Right lobe of liver (tissue), 6 donors: ENCODE results near the gene CAMTA1. TPM values are rescaled to one million over a fixed set of nuclear protein-coding genes. Genes with fewer than 3 reads are reported as not detected.

Source experiments
- ATAC-seq, 4 donors: fragments of 200-7000 bp; cut with Tn5 transposase; one replicate each; pipeline ENCODE4 v1.9.1; 2020; ENCODE audit warnings: mild to moderate bottlenecking in 4 of 4, moderate library complexity in 4 of 4
- DNase-seq, 3 donors: peaks; one replicate each; pipeline ENCODE4 v3.0.0-alpha.2; 2020
- H3K27ac ChIP-seq, 3 donors: fragments of 200-600 bp; one replicate each; pipeline ENCODE4 v1.8.0; 2022
- H3K27me3 ChIP-seq, 2 donors: fragments of 200-600 bp; one replicate each; pipeline ENCODE4 v1.8.0; 2022
- H3K36me3 ChIP-seq, 4 donors: fragments of 200-600 bp; sonication (generic) in 1 of 4; one replicate each; pipeline versions ENCODE4 v1.5.1 to v1.8.0; 2017 to 2022; ENCODE audit warnings: control low read depth in 1 of 4
- H3K4me1 ChIP-seq, 4 donors: fragments of 200-600 bp; sonication (generic) in 1 of 4; one replicate each; pipeline versions ENCODE4 v1.5.1 to v1.8.0; 2017 to 2022; ENCODE audit warnings: control low read depth in 1 of 4
- H3K4me3 ChIP-seq, 3 donors: fragments of 200-600 bp; one replicate each; pipeline ENCODE4 v1.8.0; 2022
- H3K9me3 ChIP-seq, 4 donors: fragments of 200-600 bp; sonication (generic) in 1 of 4; one replicate each; pipeline versions ENCODE4 v1.5.1 to v1.8.0; 2017 to 2022; ENCODE audit warnings: control low read depth in 1 of 4
- POLR2A ChIP-seq: fragments of 450-650 bp; IDR thresholded peaks from one replicate; pipeline ENCODE4 v1.6.1; 2017; ENCODE audit warnings: antibody characterized with exemption, mild to moderate bottlenecking
- WGBS: methylation state at CpG from one replicate; pipeline ENCODE4 v1.1.6; 2018; ENCODE audit warnings: low coverage, low lambda C conversion rate; ENCODE audit not compliant: insufficient coverage; ENCODE audit errors: missing lambda C conversion rate; 5-methylcytosine and 5-hydroxymethylcytosine counted together
- intact Hi-C, 2 donors: fragments of 100-400 bp; cut with DNase I; formaldehyde crosslinking; loops; one replicate each; pipeline versions ENCODE4 v1.11.2 to v1.14.1; 2022
- total RNA-seq, 6 experiments: library from RNA; depleted of rRNA in 2 of 6; stranded (reverse); fragments of >200 nt in 2 of 6; fragmentation: NEBNext Ultra II Directional in 3 of 6; extraction: Animal tissue kit (Norgen Biotek cat#: 25700) in 3 of 6; gene quantifications; one replicate each; pipeline versions ENCODE4 v1.1.0 to v1.2.4, GENCODE V29; 2016 to 2023
- TF ChIP-seq, protein P1 (sequence below), 4 donors: fragments of 200-600 bp in 3 of 4; fragments of 450-650 bp in 1 of 4; IDR thresholded peaks; one replicate each; pipeline versions ENCODE4 v1.5.1 to v1.8.0; 2016 to 2022; ENCODE audit warnings: antibody characterized with exemption in 4 of 4, mild to moderate bottlenecking in 2 of 4
- donor health status: DM: no; HTN: yes; CAD: no.
- donor health status: DM: no; HTN: no; CAD: no.
- donor health status: DM: no; HTN: no; CAD: no.
- donor health status: DM: no; HTN: yes; CAD: no.
- donor health status: DM: no; HTN: yes; CAD: no.

The CAMTA1 gene
- total RNA-seq, 6 experiments from 2014 or later, result 32.3 to 49.4 (median 37.2) TPM

DNA sequence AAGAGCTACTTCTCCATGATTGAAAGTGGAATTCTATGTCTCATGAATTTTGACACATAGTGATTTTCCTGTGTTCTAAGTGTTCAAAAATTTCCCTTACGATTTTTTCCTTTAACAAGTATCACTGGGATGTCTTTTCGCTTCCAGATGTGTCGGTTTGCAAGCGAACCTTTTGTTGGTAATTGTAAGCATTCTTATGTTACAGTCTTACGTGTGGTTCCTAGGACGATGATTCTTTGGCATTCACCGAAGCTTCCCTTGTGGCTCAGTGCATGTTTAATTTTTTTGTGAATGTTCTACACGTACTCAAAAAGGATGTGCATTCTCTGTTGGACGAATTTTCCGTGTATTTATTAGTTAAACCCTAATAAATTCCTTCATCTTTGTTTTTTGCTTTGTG lies 211.6 kb downstream of the CAMTA1 start:
- TF ChIP-seq POLR2A, result no peak
- TF ChIP-seq, protein P1, sequence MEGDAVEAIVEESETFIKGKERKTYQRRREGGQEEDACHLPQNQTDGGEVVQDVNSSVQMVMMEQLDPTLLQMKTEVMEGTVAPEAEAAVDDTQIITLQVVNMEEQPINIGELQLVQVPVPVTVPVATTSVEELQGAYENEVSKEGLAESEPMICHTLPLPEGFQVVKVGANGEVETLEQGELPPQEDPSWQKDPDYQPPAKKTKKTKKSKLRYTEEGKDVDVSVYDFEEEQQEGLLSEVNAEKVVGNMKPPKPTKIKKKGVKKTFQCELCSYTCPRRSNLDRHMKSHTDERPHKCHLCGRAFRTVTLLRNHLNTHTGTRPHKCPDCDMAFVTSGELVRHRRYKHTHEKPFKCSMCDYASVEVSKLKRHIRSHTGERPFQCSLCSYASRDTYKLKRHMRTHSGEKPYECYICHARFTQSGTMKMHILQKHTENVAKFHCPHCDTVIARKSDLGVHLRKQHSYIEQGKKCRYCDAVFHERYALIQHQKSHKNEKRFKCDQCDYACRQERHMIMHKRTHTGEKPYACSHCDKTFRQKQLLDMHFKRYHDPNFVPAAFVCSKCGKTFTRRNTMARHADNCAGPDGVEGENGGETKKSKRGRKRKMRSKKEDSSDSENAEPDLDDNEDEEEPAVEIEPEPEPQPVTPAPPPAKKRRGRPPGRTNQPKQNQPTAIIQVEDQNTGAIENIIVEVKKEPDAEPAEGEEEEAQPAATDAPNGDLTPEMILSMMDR (IDR thresholded peaks at IDR 0.05), result no peak
- no peaks in the 10 kb centered on the region for H3K9me3 ChIP-seq
- no peak overlapping the region for H3K4me3 ChIP-seq
- no peaks in the 10 kb centered on the region for H3K4me1 ChIP-seq
- H3K36me3 ChIP-seq, result no peaks in the 10 kb centered on the region
- H3K27ac ChIP-seq, result no peak overlapping the region
- WGBS, result 62% methylated on average over 10 of the region's 10 CpGs
- intact Hi-C loops, result no loop called here
- no peak for ATAC-seq
- DNase-seq, result no peak
- H3K27me3 ChIP-seq, result no peaks in the 10 kb centered on the region

DNA sequence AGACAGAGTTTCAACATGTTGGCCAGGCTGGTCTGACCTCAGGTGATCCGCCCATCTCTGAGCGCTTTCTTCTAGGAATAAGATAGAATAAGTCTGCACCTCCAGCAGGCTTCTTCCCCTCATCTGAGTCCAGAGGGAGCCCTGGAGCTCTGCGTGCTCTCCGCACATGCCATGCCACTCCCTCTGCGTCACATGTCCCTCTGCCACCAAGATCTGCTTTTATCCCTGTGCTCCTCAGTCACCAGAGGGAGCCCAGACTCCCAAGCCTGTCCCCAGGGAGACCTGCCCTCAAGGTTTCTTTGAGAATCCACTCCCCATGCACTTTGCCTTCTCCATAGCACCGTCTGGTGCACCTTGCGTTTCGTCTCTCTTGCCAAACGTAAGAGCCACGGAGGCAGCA lies 213.0 kb downstream of the CAMTA1 start:
- H3K4me3 ChIP-seq, result no peak overlapping the region
- intact Hi-C loops, result no loop called here
- DNase-seq, result no peak
- no peak overlapping the region for H3K27ac ChIP-seq
- H3K9me3 ChIP-seq, result no peaks in the 10 kb centered on the region
- H3K36me3 ChIP-seq, result no peaks in the 10 kb centered on the region
- no peaks in the 10 kb centered on the region for H3K27me3 ChIP-seq
- H3K4me1 ChIP-seq, result no peaks in the 10 kb centered on the region
- ATAC-seq, result peak in 3 of 4 donors; percentile 41 to 62 (median 49)
- no peak for TF ChIP-seq POLR2A
- TF ChIP-seq, protein P1 (IDR thresholded peaks at IDR 0.05), result peak in 1 of 4 donors; percentile 7
- WGBS, result 43% methylated on average over 10 of the region's 10 CpGs

DNA sequence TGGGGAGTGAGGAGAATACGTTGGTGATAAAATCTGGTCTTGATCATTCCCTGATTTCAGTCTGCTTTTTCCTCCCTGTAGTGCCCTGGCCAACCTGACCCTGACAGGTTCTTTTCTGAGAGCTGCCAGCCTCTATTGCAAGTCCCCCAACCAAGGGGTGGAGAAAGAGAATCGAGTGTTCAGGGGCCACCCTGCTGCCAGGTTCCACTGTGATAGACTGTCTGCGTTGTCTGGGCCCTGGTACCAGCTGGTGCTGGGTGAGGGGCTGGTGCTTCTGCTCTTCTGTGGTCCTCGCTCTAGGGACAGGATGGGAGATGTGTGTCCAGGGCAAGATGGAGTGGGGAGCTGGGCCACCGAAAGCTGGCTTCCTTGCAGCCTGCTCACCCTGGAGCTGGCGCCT lies 214.6 kb downstream of the CAMTA1 start:
- H3K4me1 ChIP-seq, result no peaks in the 10 kb centered on the region
- 75% methylated on average over 1 of the region's 6 CpGs for WGBS
- TF ChIP-seq, protein P1 (IDR thresholded peaks at IDR 0.05), result no peak
- TF ChIP-seq POLR2A, result no peak
- no peaks in the 10 kb centered on the region for H3K27me3 ChIP-seq
- no peak overlapping the region for H3K27ac ChIP-seq
- intact Hi-C loops, result no loop called here
- H3K9me3 ChIP-seq, result no peaks in the 10 kb centered on the region
- H3K36me3 ChIP-seq, result no peaks in the 10 kb centered on the region
- ATAC-seq (no peak), DNase-seq (no peak)
- no peak overlapping the region for H3K4me3 ChIP-seq

DNA sequence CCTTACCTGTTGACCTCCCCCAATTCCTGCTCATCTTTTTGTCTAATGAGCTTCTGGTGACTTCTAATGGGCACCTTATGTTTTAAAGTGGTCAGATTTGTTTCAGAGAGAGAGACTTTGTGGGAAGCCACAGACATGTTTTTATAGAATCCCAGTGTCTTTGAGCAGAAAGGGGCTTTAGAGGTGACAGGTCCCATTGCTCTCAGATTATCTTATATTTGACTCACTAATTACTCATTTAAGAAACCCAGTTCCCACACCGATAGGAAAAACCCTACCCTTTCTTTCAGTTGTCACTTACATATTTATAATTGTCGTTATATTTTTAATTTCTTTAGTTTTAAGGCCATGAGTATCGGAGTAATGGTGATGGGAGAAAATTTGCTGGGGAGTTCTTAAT lies 215.5 kb downstream of the CAMTA1 start:
- H3K4me3 ChIP-seq, result no peak overlapping the region
- DNase-seq (no peak), ATAC-seq (no peak)
- intact Hi-C loops, result no loop called here
- WGBS, result 73% methylated on average over 3 of the region's 3 CpGs
- TF ChIP-seq, protein P1 (IDR thresholded peaks at IDR 0.05), result no peak
- TF ChIP-seq POLR2A, result no peak
- no peak overlapping the region for H3K27ac ChIP-seq
- no peaks in the 10 kb centered on the region for H3K9me3 ChIP-seq
- no peaks in the 10 kb centered on the region for H3K4me1 ChIP-seq
- H3K36me3 ChIP-seq, result no peaks in the 10 kb centered on the region
- H3K27me3 ChIP-seq, result no peaks in the 10 kb centered on the region

DNA sequence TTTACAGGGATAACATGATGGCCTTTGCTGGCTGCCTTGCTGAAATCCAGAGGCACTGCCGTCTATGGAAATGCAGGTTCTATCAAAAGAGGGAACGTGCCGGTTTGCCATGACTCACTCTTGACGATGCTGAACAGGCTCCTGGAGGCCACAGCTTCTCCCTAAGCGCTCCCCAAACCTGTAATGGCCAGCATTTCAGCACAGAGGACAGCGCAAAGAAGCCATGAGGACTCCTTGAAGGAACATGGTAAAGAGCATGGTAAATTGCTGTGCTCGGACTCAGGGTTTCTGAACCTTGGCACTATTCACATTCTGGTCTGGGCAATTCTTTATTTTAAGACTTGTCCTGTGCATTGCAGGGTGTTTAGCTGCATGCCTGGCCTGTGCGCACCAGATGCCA lies 217.5 kb downstream of the CAMTA1 start:
- DNase-seq, result no peak
- Histone ChIP-seq H3K4me3 (no peak overlapping the region), H3K4me1 (no peaks in the 10 kb centered on the region), H3K36me3 (no peaks in the 10 kb centered on the region), H3K9me3 (no peaks in the 10 kb centered on the region), H3K27me3 (no peaks in the 10 kb centered on the region), H3K27ac (no peak overlapping the region)
- intact Hi-C loops, result no loop called here
- WGBS, result 79% methylated on average over 4 of the region's 8 CpGs
- ATAC-seq, result no peak
- TF ChIP-seq, protein P1 (IDR thresholded peaks at IDR 0.05), result no peak
- TF ChIP-seq POLR2A, result no peak
